ENCODE measurements around the gene TRIM66.

TRIM66 gene

DNA sequence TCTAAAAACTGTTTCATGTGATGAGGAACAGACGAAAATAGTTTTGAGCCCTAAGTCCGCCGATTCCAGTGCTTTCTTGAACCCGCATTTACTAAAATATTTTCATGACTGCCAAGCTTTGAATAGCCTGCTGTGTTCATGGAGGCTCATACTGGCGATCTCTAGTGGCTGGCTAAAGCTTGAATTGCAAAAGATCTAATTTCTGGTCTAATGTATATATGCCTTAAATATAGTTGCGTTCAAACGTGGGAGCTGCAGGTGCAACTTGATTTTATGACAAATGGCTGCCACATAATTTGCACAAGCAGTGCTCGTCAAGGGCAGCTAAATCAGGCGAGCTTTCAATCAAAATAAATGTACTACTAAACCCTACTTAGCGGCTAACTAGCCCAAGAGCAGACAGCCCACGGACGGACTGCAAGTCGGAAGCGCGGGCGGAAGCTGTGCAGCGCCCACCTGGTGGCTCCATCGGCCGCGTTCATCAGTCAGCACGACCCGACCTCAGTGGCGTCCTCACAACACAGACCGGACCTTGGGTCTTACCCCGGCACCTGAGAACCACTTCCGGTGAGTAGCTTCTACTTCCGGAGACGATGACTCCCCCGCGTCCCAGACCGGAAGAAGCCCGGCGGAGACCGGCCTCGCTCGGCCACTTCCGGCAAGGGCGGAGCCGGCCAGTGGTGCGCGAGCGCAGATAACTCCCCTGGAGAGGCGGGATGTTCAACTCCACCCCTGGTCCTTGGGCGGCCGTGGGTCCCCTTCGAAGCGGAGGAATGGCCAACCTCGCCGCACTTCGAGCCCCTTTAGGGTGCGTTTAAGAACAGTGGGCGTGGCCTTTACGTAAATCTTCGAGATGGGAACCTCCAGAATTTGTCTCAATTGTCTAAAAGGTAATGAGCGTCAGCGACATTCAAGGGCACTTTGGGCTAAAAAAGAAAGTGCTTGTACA is 6.2 kb upstream of the TRIM66 start:
- DNase-seq (ENCODE audit: low spot score): peak; percentile 95
- in situ Hi-C loops (cut with MboI; ENCODE audit: low sequenced_read_pairs, unreplicated experiment): no loop called here

GRCh38 chr11:8686325-8686724 is 3.9 kb upstream of the TRIM66 start:
- in situ Hi-C loops (cut with MboI; ENCODE audit: low sequenced_read_pairs, unreplicated experiment): no loop called here
- TF ChIP-seq, protein P1, sequence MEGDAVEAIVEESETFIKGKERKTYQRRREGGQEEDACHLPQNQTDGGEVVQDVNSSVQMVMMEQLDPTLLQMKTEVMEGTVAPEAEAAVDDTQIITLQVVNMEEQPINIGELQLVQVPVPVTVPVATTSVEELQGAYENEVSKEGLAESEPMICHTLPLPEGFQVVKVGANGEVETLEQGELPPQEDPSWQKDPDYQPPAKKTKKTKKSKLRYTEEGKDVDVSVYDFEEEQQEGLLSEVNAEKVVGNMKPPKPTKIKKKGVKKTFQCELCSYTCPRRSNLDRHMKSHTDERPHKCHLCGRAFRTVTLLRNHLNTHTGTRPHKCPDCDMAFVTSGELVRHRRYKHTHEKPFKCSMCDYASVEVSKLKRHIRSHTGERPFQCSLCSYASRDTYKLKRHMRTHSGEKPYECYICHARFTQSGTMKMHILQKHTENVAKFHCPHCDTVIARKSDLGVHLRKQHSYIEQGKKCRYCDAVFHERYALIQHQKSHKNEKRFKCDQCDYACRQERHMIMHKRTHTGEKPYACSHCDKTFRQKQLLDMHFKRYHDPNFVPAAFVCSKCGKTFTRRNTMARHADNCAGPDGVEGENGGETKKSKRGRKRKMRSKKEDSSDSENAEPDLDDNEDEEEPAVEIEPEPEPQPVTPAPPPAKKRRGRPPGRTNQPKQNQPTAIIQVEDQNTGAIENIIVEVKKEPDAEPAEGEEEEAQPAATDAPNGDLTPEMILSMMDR (IDR thresholded peaks at IDR 0.05; ENCODE audit: borderline replicate concordance, control extremely low read depth, extremely low read depth, insufficient read depth, missing control alignments): no peak
- DNase-seq (ENCODE audit: low spot score): no peak

More for the DNA sequence above, 6.2 kb upstream of the TRIM66 start:
- TF ChIP-seq, protein P1 (IDR thresholded peaks at IDR 0.05; ENCODE audit: borderline replicate concordance, control extremely low read depth, extremely low read depth, insufficient read depth, missing control alignments): peak; percentile 14

- TF ChIP-seq, protein P1 (IDR thresholded peaks at IDR 0.05; ENCODE audit: borderline replicate concordance, control extremely low read depth, extremely low read depth, insufficient read depth, missing control alignments): no peak
- no peak for DNase-seq (ENCODE audit: low spot score)
- in situ Hi-C loops (cut with MboI; ENCODE audit: low sequenced_read_pairs, unreplicated experiment): no loop called here
These were observed 3.4 kb upstream of the TRIM66 start for GRCh38 chr11:8685820-8686219.

DNA sequence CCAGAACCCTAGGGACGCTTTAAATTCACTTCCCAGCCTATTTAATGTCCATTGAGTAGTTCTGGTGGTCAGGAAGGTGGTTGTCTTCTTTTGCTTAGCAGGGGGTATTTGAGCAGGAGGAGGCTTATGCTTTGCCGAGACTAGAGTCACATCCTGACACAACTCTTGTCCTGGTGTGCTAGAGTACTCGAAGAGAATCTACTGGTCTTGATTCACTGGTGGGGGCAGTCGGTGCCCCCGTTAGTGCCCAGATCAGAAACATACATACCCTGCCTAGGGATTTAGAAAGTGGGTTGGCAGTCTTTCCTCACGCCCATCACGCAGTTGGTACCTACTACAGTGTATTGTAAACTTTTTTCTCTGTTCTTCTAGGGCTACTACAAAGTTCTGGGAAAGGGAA is 2.8 kb upstream of the TRIM66 start:
- TF ChIP-seq, protein P1 (IDR thresholded peaks at IDR 0.05; ENCODE audit: borderline replicate concordance, control extremely low read depth, extremely low read depth, insufficient read depth, missing control alignments): no peak
- in situ Hi-C loops (cut with MboI; ENCODE audit: low sequenced_read_pairs, unreplicated experiment): no loop called here
- DNase-seq (ENCODE audit: low spot score): no peak

- in situ Hi-C loops (cut with MboI; ENCODE audit: low sequenced_read_pairs, unreplicated experiment): no loop called here
- no peak for DNase-seq (ENCODE audit: low spot score)
- TF ChIP-seq, protein P1 (IDR thresholded peaks at IDR 0.05; ENCODE audit: borderline replicate concordance, control extremely low read depth, extremely low read depth, insufficient read depth, missing control alignments): no peak
These were observed 2.3 kb upstream of the TRIM66 start for GRCh38 chr11:8684600-8685290.

GRCh38 chr11:8683115-8683807 is 796 bp upstream of the TRIM66 start:
- TF ChIP-seq, protein P1 (IDR thresholded peaks at IDR 0.05; ENCODE audit: borderline replicate concordance, control extremely low read depth, extremely low read depth, insufficient read depth, missing control alignments): no peak
- in situ Hi-C loops (cut with MboI; ENCODE audit: low sequenced_read_pairs, unreplicated experiment): no loop called here
- DNase-seq (ENCODE audit: low spot score): no peak
